PFSK-1 (cell line): ENCODE results near the gene EPHA3.

Experiments
- FOXP2 ChIP-seq: optimal IDR thresholded peaks from 2 replicates; pipeline ENCODE3; 2011; ENCODE audit warnings: borderline replicate concordance, control low read depth, inconsistent platforms; ENCODE audit not compliant: insufficient read depth; ENCODE audit errors: extremely low read length, extremely low read depth
- POLR2AphosphoS5 ChIP-seq: IDR thresholded peaks from 2 replicates; pipeline ENCODE4 v1.6.1; 2012; ENCODE audit warnings: low read depth, mild to moderate bottlenecking, control low read depth, low read length, moderate library complexity
- SIN3A ChIP-seq: IDR thresholded peaks from 2 replicates; pipeline ENCODE4 v1.6.1; 2012; ENCODE audit warnings: mild to moderate bottlenecking, low read length, moderate library complexity, borderline replicate concordance; ENCODE audit not compliant: insufficient read depth
- TAF1 ChIP-seq: IDR thresholded peaks from 2 replicates; pipeline ENCODE4 v1.6.1; 2012; ENCODE audit warnings: low read length, control low read depth, borderline replicate concordance; ENCODE audit not compliant: insufficient read depth
- TF ChIP-seq, protein P1 (sequence below), 2 experiments: IDR thresholded peaks; 2 replicates each; pipeline versions ENCODE4 v1.6.1 to v1.8.0; 2011 to 2012; ENCODE audit warnings: low read depth in 2 of 2, low read length in 2 of 2, control low read depth in 1 of 2, inconsistent platforms in 1 of 2, mild to moderate bottlenecking in 1 of 2, moderate library complexity in 1 of 2; ENCODE audit not compliant: insufficient read depth in 1 of 2

EPHA3 gene

DNA sequence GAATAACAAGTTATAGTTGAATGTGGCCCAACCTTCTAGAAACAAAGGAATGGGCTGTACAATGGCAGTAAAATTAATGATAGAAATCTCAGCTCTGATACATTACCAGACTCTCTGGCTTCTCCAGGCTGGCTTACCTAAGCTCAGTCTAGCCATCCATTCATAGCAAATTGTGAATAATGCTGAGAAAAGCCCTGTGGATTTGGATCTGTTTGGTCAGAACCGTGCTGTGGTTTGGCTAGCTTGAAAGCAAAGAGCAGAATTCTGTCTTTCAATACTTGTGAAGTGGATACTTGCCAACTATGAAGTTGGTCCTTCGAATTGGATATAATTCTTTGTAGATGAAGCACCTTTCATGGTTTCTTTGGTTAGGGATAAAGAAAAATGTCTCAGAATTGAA is 199.1 kb downstream of the EPHA3 start:
- TF ChIP-seq, protein P1, sequence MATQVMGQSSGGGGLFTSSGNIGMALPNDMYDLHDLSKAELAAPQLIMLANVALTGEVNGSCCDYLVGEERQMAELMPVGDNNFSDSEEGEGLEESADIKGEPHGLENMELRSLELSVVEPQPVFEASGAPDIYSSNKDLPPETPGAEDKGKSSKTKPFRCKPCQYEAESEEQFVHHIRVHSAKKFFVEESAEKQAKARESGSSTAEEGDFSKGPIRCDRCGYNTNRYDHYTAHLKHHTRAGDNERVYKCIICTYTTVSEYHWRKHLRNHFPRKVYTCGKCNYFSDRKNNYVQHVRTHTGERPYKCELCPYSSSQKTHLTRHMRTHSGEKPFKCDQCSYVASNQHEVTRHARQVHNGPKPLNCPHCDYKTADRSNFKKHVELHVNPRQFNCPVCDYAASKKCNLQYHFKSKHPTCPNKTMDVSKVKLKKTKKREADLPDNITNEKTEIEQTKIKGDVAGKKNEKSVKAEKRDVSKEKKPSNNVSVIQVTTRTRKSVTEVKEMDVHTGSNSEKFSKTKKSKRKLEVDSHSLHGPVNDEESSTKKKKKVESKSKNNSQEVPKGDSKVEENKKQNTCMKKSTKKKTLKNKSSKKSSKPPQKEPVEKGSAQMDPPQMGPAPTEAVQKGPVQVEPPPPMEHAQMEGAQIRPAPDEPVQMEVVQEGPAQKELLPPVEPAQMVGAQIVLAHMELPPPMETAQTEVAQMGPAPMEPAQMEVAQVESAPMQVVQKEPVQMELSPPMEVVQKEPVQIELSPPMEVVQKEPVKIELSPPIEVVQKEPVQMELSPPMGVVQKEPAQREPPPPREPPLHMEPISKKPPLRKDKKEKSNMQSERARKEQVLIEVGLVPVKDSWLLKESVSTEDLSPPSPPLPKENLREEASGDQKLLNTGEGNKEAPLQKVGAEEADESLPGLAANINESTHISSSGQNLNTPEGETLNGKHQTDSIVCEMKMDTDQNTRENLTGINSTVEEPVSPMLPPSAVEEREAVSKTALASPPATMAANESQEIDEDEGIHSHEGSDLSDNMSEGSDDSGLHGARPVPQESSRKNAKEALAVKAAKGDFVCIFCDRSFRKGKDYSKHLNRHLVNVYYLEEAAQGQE (IDR thresholded peaks at IDR 0.05; ENCODE audit: insufficient read depth in 1 of 2, low read depth in 2 of 2, low read length in 2 of 2), result no peak
- TF ChIP-seq FOXP2 (no peak), TAF1 (no peak), SIN3A (no peak)

DNA sequence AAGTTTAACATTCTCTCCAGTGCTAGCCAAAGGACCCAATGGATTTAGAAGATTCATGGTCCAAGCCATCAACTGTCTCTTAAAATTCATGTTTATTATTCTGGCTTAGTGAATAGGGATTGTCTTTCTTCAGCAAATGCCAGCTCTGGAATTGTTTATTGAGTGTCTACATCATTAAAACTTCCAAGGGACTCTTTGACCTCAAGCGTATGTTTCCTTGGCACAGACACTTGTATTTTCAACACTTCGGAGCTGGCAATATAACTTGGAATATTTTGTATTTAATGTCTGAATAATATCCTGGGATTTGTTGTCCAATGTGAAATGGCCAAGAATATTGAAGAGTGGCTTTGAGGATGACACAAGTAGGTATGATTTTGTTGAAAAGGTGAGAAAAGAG is 204.2 kb downstream of the EPHA3 start:
- no peak for TF ChIP-seq SIN3A
- TF ChIP-seq FOXP2, result no peak
- no peak for TF ChIP-seq TAF1
- TF ChIP-seq, protein P1 (IDR thresholded peaks at IDR 0.05; ENCODE audit: insufficient read depth in 1 of 2, low read depth in 2 of 2, low read length in 2 of 2), result no peak
- no peak for TF ChIP-seq POLR2AphosphoS5

GRCh38 chr3:89312141-89312540 is 204.7 kb downstream of the EPHA3 start:
- TF ChIP-seq POLR2AphosphoS5 (no peak), SIN3A (no peak), TAF1 (no peak), FOXP2 (no peak)
- TF ChIP-seq, protein P1 (IDR thresholded peaks at IDR 0.05; ENCODE audit: insufficient read depth in 1 of 2, low read depth in 2 of 2, low read length in 2 of 2), result no peak

DNA sequence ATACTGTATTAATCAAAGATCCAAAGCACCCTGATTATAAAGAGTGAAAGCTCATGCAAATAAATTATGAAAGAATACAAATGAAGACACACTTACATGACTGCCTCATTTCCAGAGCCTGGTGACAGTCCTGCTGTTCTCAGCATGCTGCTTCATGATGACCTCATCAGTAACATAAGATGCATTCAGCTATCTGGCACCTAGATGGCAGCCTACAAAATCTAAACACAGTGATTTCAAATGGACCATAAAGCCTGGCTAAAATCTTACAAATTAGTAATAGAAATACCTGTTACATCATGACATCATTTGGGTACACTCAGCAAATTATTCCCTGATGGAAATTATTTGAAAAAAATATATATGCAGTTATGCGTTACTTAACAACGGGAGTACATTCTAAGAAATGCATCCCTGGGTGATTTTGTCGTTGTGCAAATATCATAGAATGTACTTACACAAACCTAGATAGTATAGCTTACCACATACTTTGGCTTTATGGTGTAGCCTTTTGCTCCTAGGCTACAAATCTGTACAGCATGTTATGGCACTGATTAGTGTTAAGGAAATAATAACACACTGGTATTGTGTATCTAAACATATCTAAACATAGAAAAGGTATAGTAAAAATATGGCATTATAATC is 207.2 kb downstream of the EPHA3 start:
- TF ChIP-seq, protein P1 (IDR thresholded peaks at IDR 0.05; ENCODE audit: insufficient read depth in 1 of 2, low read depth in 2 of 2, low read length in 2 of 2), result no peak
- TF ChIP-seq POLR2AphosphoS5 (no peak), TAF1 (no peak), FOXP2 (no peak), SIN3A (no peak)
